HG02870 (cell line): ENCODE measurements around the gene CA5A.
"Not testable (repeated sequence)": the region's sequence is repeated elsewhere in the genome, so short reads cannot be mapped to it uniquely, and the experiment has no call there.

Experiments used
- ATAC-seq: cut with Tn5 transposase; IDR thresholded peaks from one replicate; pipeline ENCODE4 v1.9.1; 2021; ENCODE audit warnings: mild to moderate bottlenecking, moderate library complexity; ENCODE audit not compliant: unreplicated experiment

CA5A gene

DNA sequence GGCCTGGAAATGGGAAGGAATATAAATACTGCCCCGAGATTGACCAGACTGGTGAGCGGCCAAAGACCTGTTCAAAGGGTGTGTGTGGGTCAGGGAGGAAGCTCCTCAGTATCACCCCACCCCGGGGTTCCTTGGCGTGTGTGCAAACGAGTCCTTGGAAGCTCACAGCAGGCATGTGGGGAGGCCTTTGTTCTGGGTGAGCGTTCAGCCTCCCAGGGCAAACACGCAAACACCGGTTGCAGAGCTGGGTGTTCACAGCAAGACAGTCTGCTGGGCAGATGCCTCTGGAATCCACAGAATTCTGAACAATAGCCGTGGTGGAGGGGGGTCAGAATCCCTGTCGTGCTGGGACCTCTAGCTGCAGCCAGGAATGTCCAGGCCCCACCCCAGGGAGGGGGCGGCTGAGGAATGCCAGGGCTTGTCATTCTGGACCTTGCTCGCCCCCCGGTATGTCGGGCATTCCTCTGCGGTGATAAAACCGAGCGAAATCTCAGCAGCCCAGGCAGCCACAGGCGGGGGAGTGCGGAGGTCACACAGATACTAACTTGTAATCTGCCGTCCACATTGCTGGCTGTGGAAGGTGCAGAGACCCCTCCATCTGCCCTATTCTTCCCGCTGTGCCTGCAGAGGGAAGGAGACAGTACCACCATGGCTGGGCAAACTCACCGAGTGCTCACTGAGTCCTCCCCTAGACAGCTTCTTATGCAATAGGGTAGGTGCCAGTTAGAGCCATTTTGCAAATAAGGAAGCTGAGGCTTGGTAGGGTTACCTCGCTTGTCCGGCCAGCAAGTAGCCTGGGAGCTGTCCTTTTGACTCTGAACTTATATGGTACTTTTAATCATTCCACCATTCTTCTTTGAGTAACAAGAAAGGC is 65.7 kb downstream of the CA5A start:
- ATAC-seq, result not testable (repeated sequence)

DNA sequence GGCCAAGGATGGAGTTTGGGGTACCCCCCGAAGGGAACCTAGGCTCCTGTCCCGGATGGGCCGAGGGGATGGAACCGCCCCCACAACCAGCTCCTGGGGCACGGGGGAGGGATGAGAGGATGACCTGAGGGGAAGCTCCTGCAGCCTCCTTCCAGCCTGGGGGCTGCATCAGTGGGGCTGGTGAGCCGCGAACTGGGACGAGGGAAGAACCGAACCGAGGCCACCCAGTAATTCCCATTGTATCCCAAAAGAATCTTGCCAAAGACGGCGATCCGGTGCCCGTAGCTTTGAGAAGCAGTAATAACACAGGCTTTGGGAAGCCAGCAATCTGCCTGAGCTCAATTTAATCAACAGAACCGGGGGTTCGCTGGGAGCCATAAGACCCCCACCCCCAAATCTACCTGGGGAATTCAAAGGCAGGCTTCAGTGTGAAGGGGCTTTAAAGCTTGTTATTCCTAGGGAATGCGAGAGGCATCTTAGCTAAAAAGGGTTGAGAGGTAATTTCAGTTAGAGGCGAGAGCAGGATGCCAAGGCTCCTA is 66.4 kb downstream of the CA5A start:
- ATAC-seq, result not testable (repeated sequence)

DNA sequence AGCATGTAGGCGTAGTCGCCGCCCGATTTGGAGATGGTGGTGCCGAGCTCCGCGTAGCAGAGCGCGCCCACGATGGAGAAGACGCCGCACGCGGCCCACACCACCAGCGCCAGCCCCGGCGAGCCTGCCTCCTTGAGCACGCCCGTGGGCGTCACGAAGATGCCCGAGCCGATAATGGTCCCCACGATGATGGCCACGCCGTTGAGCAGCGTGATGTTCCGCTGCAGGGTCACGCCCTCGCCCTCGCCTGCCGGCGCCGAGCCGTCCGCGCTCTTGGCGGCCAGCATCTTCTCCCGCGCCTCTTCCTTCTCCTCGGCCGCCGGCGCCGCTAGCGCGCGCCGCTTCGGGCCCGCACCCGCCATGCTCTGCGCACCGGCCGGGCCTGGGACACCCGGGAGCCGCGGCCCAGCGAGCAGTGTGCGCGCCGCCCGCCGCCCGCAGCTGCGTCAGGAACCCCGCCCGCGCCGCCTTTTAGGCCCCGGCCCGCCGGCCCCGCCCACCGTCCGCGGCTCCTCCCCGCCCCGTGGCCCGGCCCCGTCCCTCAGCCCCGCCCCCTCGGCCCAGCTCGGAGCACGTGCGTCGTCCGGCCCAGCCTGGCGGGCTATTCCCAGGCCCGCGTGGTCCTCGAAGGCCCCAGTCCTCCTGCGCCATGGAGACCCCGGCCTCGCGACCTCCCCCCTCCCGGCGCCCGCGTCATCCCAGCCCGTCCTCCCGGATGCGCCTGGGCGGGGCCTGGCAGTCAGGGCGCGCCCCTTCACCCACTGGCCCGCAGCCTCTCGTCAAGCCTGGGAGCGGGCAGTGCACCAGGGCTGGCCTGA is 67.1 kb downstream of the CA5A start, which contains the start of gene SLC7A5:
Gene SLC7A5, minus strand, starts transcription at position 447 of the 818 bp plus-strand sequence. Its CDS starts 85 bp downstream, at position 362.
- ATAC-seq, result peak; percentile 52

DNA sequence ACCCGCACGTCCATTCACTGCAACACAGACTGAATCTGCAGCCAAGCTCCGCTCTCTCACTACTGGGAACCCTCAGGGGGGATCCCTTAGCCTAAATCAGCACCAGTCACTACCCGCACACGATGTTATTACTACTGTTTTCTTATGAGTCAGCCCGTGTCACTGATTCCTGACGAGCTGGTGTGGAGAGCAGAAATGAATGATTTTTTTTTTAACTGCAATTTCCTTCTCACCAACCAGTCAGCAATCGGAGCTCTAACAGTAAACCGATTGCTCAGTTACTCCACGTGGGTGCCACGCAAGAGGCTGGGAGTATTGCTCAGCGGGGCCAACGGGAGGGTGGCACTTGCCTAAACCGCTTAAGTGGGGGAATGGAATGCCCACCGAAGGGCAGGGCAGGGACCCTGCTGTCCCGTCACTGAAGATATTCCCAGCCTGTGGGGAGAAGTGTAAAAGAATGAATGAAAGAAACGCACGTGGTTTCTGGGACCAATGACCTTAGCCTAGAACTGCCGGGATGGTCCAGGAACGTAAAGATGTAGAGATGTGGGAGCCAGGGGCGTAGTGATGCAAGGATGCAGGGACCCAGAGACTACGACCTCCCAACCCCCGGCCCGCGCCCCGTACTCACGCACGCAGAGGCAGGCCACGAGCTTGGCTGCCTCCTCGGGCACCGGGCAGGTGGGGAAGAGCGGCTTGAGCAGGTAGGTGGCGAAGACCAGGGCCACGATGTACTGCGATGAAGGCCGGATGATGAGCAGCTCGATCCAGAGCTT is 67.9 kb downstream of the CA5A start:
- peak; percentile 38 for ATAC-seq

DNA sequence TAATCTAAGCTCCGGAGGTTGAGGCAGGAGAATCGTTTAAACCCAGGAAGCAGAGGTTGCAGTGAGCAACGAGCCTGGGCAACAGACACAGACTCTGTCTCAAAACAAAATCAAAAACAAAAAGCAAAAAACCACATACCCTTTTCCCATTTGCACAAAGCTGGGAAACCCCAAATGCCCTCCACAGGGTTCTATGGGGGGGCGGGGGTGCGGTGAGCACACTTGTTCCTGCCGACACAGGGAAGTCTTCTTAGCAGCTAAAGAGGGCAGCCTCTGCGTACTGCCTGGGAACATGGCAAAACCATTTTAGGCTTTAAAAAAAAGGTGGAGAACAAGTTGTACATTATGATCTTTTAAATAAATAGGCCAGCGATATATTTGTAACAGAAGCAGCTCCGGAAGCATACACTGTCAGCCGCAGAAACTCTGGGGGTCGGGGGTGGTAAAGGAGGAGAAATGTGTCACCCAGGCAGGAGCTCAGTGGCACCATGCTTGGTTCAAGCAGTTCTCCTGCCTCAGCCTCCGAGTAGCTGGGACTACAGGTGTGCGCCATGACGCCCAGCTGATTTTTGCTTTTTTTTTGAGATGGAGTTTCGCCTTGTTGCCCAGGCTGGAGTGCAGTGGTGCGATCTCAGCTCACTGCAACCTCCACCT is 70.3 kb downstream of the CA5A start:
- ATAC-seq, result not testable (repeated sequence)

DNA sequence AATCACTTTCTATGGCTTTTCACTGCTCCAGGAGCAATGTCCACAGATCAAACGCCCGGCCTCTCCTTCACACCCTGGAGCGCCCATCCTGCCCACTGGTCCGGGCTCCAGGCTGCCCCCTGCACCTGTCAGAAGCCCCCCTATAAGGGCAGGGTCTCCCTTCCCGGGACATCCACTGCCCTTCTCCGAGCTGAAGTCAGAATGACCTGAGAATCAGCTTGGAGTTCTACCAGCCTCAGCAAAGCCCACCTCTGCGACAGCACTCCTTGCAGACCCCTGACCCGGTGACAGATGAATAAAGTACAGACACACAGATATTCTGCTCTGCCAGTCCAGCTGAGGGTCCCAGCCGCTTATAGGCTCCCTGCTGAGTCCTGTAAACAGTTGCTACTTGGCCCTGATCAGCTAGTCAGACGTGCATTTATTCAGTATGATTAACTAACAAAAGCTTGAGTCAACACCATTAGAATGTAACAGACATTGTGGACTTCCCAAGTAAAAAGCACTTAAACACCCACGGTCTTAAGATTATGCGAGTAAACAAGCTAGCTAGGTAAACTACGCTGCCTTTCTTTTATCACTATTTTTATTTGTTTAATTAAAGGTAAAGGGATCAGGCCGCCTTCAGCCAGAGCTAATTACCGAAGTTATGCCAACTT is 71.9 kb downstream of the CA5A start:
- ATAC-seq, result no peak

DNA sequence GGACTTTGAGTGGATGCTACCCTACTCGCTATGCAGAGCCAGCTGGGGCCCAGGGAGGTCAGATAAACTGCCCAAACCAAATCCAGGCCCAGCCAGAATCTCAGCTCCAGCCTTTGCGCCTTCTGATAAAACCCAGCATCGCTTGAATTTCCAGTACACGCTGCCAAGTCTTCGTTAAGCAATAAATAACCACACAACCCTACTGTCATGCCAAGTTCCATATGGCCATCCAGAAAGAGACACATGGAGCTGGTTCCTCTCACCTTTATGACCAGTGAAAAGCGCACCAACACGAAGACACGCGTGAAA is 73.0 kb downstream of the CA5A start:
- ATAC-seq, result not testable (repeated sequence)

DNA sequence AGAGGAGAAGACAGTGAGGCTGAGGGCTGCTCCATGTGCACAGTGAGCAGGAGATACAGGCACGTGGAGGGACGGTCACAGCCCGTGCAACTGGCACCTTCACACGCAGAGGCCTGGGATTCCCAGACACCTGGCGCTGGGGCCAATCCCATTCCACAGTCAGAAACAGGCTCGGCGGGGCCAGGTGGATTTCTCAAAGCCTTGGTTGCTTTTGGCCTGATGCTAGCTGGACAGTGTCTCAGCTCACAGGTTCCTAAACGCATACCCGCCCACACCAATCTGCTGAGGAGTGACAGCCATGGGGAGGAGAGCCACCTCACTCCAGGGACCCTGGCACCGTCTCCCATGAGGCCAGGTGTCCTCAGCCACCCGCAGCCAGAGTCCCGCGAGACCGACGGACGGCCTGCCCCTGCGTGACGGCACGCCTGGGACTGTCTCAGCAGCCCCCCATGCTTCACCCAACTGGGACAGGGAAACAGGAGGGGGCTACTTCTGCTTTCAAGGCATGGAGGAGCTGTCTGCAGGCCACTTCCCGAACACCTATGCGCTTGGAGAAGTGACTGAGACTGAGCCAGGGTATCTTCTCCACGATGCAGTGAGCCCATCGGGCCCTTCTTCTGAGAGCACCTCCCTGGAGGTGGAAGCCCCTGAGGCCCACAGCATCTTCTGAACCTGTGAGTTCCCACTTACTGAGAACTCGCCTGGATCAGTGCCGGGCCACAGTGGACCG is 73.6 kb downstream of the CA5A start:
- not testable (repeated sequence) for ATAC-seq

DNA sequence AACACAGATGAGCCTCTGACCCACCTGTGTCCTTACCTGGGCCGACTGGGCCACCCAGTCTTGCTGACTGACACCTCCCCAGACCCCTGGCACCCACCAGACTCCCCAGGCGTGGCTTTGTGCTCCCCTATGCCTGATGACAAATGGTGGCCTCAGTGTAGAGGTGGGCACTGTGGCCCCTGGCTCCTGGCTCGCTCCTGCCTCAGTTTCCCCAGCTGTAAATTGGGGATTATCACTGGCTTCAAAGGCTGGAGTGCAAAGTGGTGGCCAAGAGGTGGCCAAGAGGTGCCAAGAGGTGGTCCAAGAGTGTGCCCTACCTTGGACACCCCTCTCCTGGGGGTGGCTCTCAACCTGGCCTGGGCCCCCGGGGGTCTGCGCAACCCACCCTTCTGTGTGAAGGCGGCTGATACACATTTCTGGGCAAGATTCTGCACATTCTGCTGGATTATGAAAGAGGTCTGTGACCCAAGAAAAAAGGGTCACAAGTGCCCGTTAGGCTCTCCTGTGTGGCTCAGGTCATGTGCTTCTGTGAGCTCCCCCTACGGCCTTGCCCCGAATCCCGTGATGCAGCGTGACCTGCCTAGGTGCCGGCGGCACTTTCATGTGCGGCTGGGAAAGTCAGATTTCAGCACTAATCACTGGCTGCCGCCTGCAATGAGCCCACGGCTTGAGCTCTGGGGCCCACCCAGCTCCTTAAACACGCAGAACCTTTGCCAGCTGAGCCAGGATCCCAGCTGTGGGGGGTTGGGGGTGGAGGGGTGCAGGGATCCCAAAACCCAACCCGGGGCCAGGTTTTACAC is 74.8 kb downstream of the CA5A start:
- ATAC-seq, result not testable (repeated sequence)

DNA sequence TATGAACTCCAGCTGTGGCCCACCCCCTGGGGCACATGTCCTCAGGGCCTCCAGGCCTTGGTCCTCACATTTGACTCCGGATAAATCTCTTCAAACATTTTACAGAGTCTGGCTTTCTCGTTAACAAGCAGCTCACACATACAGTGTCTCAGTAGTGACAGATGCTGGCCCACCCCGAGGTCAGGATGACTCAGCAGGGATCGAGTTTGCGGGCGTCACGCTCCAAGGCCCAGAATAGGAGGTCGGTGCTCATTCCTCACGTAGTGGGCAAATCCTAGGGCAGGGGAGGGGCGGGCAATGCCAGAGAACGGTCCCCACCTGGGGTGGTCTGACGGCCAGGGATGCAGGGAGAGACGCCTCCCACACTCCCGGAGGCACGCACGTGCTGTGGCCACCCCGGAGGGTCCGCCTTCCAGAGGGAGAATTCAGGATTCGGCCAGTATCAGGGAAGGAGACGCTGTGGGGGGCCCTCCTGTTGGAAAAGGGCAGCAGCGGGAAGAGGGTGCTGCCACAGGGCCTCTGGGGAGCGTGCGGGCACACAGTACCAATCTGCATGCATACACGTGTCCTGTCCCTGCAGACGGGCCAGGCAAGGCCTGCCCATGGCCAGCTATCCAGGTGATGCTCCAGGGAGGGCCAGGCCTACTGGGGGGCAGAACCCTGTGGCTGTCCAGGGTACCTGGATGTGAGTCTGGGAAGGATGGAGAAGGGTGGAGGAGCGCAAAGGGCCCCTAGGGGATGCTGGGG is 75.6 kb downstream of the CA5A start:
- ATAC-seq, result no peak

DNA sequence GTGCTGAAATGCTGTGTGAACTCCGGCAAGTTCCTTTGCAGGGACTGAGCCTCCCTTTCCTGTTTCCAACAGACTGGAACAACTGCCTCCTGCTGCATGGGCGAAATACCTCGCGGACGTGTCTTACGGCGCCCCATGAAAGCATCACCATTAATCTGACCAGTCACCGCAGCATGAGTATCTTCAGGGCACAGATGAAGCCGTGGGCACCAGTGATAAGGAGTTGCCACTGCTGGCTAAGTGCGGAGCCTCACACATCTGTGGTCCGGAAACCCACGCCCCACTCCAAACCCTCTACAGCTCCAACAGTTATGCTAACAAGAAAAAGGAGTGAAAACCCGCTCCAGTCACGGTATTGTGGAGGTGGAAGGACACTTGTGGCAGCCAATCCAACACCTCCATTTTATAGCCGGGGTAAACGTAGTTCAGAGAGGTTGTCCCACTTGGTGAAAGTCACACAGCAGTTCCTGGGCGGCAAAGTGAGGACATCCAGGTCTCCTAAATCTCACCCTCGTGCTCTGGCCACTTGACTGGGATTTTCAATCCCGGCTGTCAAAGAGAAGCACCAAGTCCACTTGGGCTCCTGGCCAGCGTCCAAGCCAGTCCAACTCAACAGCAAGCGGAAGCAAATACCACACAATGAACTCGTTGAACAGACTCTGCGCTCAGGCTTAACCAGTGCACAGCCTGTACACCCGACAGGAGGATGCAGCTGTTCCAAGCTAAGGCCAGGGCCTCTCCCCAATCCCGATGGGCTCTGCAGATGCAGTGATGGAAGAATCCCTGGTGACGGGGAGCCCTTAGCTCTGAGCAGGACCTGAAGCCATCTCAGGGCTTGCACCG is 78.0 kb downstream of the CA5A start:
- not testable (repeated sequence) for ATAC-seq

DNA sequence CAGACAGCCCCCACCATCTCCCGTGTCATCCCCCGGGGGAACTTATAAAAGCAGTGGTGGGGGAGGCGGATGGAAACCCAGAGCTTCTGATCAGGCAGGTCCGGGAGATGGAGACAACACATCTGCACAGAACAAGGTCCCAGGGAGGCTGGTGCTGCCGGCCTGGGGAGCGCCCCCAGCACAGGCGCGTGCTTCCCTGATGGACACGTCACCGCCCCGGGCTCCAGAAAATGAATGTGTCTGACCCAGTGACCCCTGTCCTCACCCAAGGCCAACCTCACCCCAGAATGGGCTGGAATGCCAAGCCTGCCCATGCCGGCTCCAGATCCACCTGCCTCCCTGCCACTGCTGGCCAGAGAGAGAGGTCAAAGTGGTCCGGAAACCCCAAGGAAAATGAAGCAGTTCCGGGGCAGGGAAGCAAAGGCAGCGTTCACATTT is 79.5 kb downstream of the CA5A start:
- no peak for ATAC-seq

DNA sequence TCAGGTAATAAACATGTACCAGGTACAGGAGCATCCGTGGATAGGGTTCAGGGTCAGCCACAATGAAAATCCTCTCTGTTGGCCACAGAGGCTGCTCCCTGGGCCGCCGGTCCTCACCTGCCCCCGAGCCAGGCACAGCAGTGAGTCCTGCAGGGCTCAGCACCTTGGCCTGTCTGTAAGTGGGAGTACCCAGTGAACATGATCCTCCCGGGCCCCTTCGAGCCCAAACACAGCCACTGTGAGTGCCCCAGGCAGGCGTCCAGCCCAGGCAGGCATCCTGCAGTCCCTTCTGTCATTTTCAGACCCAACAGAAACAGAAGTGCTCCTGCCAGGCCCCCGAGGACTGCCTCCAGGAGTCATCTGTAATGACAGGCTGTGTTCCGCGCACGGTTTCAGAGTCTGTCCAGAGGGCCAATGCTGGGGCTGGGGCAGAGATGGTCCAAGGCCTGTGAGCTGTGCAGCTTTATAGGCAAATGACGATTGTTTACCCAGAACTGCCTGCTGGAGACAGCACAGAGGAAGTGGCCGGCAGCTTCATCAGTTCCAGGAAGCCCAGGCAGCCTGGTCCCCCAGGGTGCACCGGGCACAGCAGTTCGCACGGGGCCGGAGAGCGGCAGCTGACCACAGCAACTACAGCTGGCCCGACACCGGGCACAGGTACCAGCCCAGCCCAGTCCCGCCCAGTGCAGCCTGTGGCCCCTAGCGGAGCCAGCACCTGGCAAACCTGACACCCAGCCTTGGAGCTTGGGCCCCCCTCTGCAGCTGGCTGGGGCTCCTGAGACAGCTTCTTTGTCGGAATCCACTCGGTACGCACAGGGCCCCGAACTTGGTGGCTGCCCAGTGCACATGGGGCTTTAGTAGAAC is 80.2 kb downstream of the CA5A start:
- no peak for ATAC-seq

DNA sequence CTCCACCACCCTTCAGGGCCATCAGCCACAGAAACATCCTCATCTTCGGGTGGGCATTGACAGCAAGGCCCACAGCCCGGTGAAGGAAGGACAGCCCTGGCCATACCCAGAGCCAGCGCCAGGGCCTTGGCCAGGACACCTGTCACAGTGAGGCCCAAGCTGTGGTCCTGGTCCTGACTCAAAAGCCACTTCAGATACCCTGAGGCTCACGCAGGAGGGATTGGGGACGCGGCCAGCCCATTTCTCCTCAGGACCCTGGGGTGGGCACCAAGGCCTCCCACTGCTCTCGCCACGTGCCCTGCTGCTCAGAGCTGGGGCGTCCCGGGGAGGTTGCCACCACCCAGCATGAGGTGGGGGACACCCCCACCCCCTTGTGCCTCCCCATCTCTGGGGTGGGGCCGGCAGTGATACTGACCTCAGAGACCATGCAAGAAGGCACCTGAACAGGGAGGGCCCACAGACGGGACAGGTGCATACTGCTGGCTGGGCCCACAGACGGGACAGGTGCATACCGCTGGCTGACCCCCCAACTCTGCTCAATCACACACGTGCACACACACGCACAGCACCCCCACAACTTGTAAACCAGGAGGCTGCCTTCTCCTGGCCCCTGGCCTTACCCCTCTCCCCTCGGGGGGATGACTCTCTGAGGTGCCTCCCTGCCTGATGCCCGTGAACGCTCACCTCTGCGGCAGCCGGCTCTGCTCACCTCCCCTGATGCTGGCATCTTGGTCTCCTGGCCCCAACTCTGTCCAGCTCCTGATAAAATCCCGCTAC is 81.2 kb downstream of the CA5A start:
- ATAC-seq, result no peak
